Measurements from ENCODE around the gene BABAM2.

GRCh38 chr2:28101892-28102291 lies 211.4 kb downstream of the BABAM2 start:
- TF ChIP-seq CTCF (IDR thresholded peaks at IDR 0.05) = no peak
- no peak for TF ChIP-seq POLR2A (IDR thresholded peaks at IDR 0.05)

Data from right lobe of liver (tissue), 4 donors.